ENCODE results near the gene ACTN1.

DNA sequence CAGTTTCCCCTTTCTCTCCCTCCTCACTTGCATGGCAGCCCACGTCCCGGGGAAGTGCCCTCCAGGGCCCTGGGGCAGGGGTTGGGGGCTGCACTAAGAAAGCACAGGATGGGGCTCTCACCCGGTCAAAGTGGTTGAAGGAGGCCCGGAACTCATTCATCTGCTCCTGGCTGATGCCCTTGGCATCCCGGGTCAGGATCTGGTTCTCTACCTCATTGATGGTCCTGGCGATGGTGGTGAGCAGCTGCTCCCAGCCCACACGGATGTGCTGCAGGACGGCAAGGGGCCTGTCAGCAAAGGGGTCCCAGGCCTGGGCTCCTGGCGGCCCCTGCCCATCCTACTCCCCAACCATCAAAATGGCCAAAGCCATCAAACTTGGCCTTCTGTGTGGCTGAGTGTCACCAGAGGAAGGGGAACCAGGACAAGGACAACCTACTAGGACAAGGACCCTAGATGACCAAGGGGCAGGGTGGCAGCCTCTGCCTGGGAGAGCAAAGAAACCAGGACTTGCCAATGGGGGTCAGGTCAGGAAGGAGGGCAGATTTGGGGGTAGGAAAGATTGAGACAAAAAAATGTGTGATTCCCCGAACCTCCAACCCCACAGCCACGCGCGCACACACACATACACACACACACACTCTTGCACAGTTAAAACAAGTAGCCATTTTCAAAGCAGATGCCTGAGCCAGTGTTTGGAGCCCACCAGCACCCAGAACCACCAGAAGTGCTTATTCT is 99.1 kb downstream of the ACTN1 start:
- TF ChIP-seq, protein P1, sequence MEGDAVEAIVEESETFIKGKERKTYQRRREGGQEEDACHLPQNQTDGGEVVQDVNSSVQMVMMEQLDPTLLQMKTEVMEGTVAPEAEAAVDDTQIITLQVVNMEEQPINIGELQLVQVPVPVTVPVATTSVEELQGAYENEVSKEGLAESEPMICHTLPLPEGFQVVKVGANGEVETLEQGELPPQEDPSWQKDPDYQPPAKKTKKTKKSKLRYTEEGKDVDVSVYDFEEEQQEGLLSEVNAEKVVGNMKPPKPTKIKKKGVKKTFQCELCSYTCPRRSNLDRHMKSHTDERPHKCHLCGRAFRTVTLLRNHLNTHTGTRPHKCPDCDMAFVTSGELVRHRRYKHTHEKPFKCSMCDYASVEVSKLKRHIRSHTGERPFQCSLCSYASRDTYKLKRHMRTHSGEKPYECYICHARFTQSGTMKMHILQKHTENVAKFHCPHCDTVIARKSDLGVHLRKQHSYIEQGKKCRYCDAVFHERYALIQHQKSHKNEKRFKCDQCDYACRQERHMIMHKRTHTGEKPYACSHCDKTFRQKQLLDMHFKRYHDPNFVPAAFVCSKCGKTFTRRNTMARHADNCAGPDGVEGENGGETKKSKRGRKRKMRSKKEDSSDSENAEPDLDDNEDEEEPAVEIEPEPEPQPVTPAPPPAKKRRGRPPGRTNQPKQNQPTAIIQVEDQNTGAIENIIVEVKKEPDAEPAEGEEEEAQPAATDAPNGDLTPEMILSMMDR (conservative IDR thresholded peaks at IDR 0.05; ENCODE audit: low read depth in 2 of 2), result no peak
- no peak for TF ChIP-seq POLR2AphosphoS5 (IDR thresholded peaks at IDR 0.05; ENCODE audit: low read depth)
- TF ChIP-seq, protein P2, sequence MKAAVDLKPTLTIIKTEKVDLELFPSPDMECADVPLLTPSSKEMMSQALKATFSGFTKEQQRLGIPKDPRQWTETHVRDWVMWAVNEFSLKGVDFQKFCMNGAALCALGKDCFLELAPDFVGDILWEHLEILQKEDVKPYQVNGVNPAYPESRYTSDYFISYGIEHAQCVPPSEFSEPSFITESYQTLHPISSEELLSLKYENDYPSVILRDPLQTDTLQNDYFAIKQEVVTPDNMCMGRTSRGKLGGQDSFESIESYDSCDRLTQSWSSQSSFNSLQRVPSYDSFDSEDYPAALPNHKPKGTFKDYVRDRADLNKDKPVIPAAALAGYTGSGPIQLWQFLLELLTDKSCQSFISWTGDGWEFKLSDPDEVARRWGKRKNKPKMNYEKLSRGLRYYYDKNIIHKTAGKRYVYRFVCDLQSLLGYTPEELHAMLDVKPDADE (IDR thresholded peaks at IDR 0.05), result no peak
- no peak for TF ChIP-seq EZH2 (IDR thresholded peaks at IDR 0.05; ENCODE audit: low read depth, unreplicated experiment)
- TF ChIP-seq EZH2phosphoT487 (IDR thresholded peaks at IDR 0.05; ENCODE audit: unreplicated experiment), result no peak
- TF ChIP-seq, protein P3, sequence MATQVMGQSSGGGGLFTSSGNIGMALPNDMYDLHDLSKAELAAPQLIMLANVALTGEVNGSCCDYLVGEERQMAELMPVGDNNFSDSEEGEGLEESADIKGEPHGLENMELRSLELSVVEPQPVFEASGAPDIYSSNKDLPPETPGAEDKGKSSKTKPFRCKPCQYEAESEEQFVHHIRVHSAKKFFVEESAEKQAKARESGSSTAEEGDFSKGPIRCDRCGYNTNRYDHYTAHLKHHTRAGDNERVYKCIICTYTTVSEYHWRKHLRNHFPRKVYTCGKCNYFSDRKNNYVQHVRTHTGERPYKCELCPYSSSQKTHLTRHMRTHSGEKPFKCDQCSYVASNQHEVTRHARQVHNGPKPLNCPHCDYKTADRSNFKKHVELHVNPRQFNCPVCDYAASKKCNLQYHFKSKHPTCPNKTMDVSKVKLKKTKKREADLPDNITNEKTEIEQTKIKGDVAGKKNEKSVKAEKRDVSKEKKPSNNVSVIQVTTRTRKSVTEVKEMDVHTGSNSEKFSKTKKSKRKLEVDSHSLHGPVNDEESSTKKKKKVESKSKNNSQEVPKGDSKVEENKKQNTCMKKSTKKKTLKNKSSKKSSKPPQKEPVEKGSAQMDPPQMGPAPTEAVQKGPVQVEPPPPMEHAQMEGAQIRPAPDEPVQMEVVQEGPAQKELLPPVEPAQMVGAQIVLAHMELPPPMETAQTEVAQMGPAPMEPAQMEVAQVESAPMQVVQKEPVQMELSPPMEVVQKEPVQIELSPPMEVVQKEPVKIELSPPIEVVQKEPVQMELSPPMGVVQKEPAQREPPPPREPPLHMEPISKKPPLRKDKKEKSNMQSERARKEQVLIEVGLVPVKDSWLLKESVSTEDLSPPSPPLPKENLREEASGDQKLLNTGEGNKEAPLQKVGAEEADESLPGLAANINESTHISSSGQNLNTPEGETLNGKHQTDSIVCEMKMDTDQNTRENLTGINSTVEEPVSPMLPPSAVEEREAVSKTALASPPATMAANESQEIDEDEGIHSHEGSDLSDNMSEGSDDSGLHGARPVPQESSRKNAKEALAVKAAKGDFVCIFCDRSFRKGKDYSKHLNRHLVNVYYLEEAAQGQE (IDR thresholded peaks at IDR 0.05; ENCODE audit: unreplicated experiment), result no peak
- no peak for TF ChIP-seq JUNB (IDR thresholded peaks at IDR 0.05; ENCODE audit: unreplicated experiment)
- TF ChIP-seq ZNF331 (CRISPR knock-in tag; IDR thresholded peaks at IDR 0.05; ENCODE audit: low read depth), result no peak
- no peak for TF ChIP-seq CREB1 (CRISPR knock-in tag; IDR thresholded peaks at IDR 0.05; ENCODE audit: low read depth)
- no peak for TF ChIP-seq NANOG (IDR thresholded peaks at IDR 0.05; ENCODE audit: borderline replicate concordance)
- TF ChIP-seq STAT1 (IDR thresholded peaks at IDR 0.05; ENCODE audit: unreplicated experiment), result no peak
- TF ChIP-seq ZNF114 (CRISPR knock-in tag; IDR thresholded peaks at IDR 0.05), result no peak
- TF ChIP-seq, protein P4, sequence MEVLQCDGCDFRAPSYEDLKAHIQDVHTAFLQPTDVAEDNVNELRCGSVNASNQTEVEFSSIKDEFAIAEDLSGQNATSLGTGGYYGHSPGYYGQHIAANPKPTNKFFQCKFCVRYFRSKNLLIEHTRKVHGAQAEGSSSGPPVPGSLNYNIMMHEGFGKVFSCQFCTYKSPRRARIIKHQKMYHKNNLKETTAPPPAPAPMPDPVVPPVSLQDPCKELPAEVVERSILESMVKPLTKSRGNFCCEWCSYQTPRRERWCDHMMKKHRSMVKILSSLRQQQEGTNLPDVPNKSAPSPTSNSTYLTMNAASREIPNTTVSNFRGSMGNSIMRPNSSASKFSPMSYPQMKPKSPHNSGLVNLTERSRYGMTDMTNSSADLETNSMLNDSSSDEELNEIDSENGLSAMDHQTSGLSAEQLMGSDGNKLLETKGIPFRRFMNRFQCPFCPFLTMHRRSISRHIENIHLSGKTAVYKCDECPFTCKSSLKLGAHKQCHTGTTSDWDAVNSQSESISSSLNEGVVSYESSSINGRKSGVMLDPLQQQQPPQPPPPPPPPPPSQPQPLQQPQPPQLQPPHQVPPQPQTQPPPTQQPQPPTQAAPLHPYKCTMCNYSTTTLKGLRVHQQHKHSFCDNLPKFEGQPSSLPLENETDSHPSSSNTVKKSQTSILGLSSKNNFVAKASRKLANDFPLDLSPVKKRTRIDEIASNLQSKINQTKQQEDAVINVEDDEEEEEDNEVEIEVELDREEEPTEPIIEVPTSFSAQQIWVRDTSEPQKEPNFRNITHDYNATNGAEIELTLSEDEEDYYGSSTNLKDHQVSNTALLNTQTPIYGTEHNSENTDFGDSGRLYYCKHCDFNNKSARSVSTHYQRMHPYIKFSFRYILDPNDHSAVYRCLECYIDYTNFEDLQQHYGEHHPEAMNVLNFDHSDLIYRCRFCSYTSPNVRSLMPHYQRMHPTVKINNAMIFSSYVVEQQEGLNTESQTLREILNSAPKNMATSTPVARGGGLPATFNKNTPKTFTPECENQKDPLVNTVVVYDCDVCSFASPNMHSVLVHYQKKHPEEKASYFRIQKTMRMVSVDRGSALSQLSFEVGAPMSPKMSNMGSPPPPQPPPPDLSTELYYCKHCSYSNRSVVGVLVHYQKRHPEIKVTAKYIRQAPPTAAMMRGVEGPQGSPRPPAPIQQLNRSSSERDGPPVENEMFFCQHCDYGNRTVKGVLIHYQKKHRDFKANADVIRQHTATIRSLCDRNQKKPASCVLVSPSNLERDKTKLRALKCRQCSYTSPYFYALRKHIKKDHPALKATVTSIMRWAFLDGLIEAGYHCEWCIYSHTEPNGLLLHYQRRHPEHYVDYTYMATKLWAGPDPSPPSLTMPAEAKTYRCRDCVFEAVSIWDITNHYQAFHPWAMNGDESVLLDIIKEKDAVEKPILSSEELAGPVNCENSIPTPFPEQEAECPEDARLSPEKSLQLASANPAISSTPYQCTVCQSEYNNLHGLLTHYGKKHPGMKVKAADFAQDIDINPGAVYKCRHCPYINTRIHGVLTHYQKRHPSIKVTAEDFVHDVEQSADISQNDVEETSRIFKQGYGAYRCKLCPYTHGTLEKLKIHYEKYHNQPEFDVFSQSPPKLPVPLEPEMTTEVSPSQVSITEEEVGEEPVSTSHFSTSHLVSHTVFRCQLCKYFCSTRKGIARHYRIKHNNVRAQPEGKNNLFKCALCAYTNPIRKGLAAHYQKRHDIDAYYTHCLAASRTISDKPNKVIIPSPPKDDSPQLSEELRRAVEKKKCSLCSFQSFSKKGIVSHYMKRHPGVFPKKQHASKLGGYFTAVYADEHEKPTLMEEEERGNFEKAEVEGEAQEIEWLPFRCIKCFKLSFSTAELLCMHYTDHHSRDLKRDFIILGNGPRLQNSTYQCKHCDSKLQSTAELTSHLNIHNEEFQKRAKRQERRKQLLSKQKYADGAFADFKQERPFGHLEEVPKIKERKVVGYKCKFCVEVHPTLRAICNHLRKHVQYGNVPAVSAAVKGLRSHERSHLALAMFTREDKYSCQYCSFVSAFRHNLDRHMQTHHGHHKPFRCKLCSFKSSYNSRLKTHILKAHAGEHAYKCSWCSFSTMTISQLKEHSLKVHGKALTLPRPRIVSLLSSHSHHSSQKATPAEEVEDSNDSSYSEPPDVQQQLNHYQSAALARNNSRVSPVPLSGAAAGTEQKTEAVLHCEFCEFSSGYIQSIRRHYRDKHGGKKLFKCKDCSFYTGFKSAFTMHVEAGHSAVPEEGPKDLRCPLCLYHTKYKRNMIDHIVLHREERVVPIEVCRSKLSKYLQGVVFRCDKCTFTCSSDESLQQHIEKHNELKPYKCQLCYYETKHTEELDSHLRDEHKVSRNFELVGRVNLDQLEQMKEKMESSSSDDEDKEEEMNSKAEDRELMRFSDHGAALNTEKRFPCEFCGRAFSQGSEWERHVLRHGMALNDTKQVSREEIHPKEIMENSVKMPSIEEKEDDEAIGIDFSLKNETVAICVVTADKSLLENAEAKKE (CRISPR knock-in tag; IDR thresholded peaks at IDR 0.05), result no peak
